ENCODE data around the gene VPS51. TPM values are rescaled to one million over a fixed set of nuclear protein-coding genes. Genes with fewer than 3 reads are reported as not detected.

VPS51 gene
- total and polyA plus RNA-seq, 9 of the 15 experiments (the other 6 are each of a cell fraction or from before 2014, with no cell fraction given), result 1.8 to 143 (median 46.8) TPM

- peak; percentile 58 for FAIRE-seq
- intact Hi-C loops (cut with micrococcal nuclease), result no loop called here
- H3K4me2 ChIP-seq (ENCODE audit: insufficient read depth, low read length), result no peak overlapping the region
- no peak overlapping the region for H3K27ac ChIP-seq (ENCODE audit: extremely low read depth, low read depth, low read length)
- H3K79me2 ChIP-seq (ENCODE audit: control insufficient read depth, insufficient read depth, low read length), result no peaks in the 10 kb centered on the region
- H3K27me3 ChIP-seq (ENCODE audit: control insufficient read depth in 2 of 2, insufficient read depth in 2 of 2, low read length in 2 of 2), result no peaks in the 10 kb centered on the region
- no peaks in the 10 kb centered on the region for H3K36me3 ChIP-seq (ENCODE audit: control insufficient read depth, insufficient read depth, low read length)
- TF ChIP-seq SUPT5H (IDR thresholded peaks at IDR 0.05) (no peak), MTA2 (IDR thresholded peaks at IDR 0.05; ENCODE audit: low read depth) (no peak), RBBP5 (IDR thresholded peaks at IDR 0.05; ENCODE audit: borderline replicate concordance, insufficient read depth, low read length, poor library complexity, severe bottlenecking) (no peak), EP300 (IDR thresholded peaks at IDR 0.05; ENCODE audit: low read length) (no peak), CBX5 (IDR thresholded peaks at IDR 0.05; ENCODE audit: borderline replicate concordance, low read depth) (no peak), ARHGAP35 (IDR thresholded peaks at IDR 0.05; ENCODE audit: partially characterized antibody) (no peak), CHAMP1 (IDR thresholded peaks at IDR 0.05) (no peak), ZNF584 (CRISPR knock-in tag; IDR thresholded peaks at IDR 0.05; ENCODE audit: low read depth) (no peak), ZBED1 (IDR thresholded peaks at IDR 0.05) (no peak), KDM2B (CRISPR knock-in tag; IDR thresholded peaks at IDR 0.05) (no peak), ZNF175 (CRISPR knock-in tag; IDR thresholded peaks at IDR 0.05; ENCODE audit: low read depth) (no peak), ZNF644 (tag; IDR thresholded peaks at IDR 0.05; ENCODE audit: low read depth) (no peak), KLF6 (CRISPR knock-in tag; IDR thresholded peaks at IDR 0.05; ENCODE audit: borderline replicate concordance) (no peak), HDAC2 (IDR thresholded peaks at IDR 0.05) (no peak), ZNF707 (CRISPR knock-in tag; conservative IDR thresholded peaks at IDR 0.05) (no peak), ZNF740 (CRISPR knock-in tag; IDR thresholded peaks at IDR 0.05) (no peak), ZNF740 (tag; IDR thresholded peaks at IDR 0.05) (no peak), TCFL5 (CRISPR knock-in tag; conservative IDR thresholded peaks at IDR 0.05) (no peak), ZNF76 (CRISPR knock-in tag; IDR thresholded peaks at IDR 0.05; ENCODE audit: borderline replicate concordance) (no peak), SIRT6 (IDR thresholded peaks at IDR 0.05; ENCODE audit: low read depth, low read length) (no peak)
- BruUV-seq (replicated peaks), result no TSS peak
- 28% methylated on average over 8 of the region's 9 CpGs for WGBS (ENCODE audit: insufficient coverage, low coverage, missing lambda C conversion rate)
- POLR2A ChIA-PET, result interaction anchor here (0.7 to 1.4 kb wide), 5 partner anchors 9 to 74 kb away, joined by 3 to 4 read pairs (median 3); partner anchors contain the start of genes CDCA5 and ZFPL1
- CTCF ChIA-PET (ENCODE audit: low intra/inter-chr PET ratio), result no interaction called here
- in situ Hi-C loops (cut with MboI), result no loop called here
- no peak for ATAC-seq
- H3K9ac ChIP-seq (ENCODE audit: insufficient read depth in 1 of 2, low read depth in 2 of 2, low read length in 2 of 2), result no peak overlapping the region
- H2AFZ ChIP-seq (ENCODE audit: low read depth, low read length), result no peak overlapping the region
- DNase-seq (ENCODE audit: extremely low read depth in 1 of 4, low spot score in 3 of 4), result no peak
- H3K4me1 ChIP-seq (replicated peaks in 1 of 2; ENCODE audit: control insufficient read depth in 2 of 2, insufficient read depth in 2 of 2, low read length in 2 of 2), result peaks cover 8 to 20% of the 10 kb centered on the region in 2 experiments
- H4K20me1 ChIP-seq (replicated peaks; ENCODE audit: control insufficient read depth, insufficient read depth, low read length), result no peaks in the 10 kb centered on the region
- no peak overlapping the region for H3K4me3 ChIP-seq
- H3K9me1 ChIP-seq (ENCODE audit: control insufficient read depth, insufficient read depth, low read length), result peaks cover 2% of the 10 kb centered on the region
- H3K9me3 ChIP-seq (replicated peaks; ENCODE audit: control insufficient read depth, insufficient read depth, low read depth, low read length), result no peaks in the 10 kb centered on the region
Measured at GRCh38 chr11:65069217-65069616, 26.8 kb upstream of the VPS51 start.

Measured in K562 (cell line).